ENCODE results near the gene PRSS57. TPM values are rescaled to one million over a fixed set of nuclear protein-coding genes. Genes with fewer than 3 reads are reported as not detected.

The PRSS57 gene
- total and polyA plus RNA-seq, 2 of the 13 experiments (the other 11 are each of a cell fraction or from before 2014, with no cell fraction given), result 0.12 TPM; not detected in 1

- TF ChIP-seq ZBTB40 (IDR thresholded peaks at IDR 0.05) (no peak), ZBTB40 (CRISPR knock-in tag; IDR thresholded peaks at IDR 0.05) (no peak), ZNF878 (CRISPR knock-in tag; IDR thresholded peaks at IDR 0.05) (no peak), ATF3 (CRISPR knock-in tag; IDR thresholded peaks at IDR 0.05) (no peak), SNAPC4 (CRISPR knock-in tag; IDR thresholded peaks at IDR 0.05) (no peak), ZNF430 (CRISPR knock-in tag; IDR thresholded peaks at IDR 0.05) (no peak), CENPX (CRISPR knock-in tag; IDR thresholded peaks at IDR 0.05) (no peak), TCF12 (IDR thresholded peaks at IDR 0.05) (no peak), TCF12 (CRISPR knock-in tag; IDR thresholded peaks at IDR 0.05) (no peak), ZFY (CRISPR knock-in tag; IDR thresholded peaks at IDR 0.05) (peak; percentile 58; the same call in 1 of the 2 replicates), ZC3H4 (CRISPR knock-in tag; IDR thresholded peaks at IDR 0.05; ENCODE audit: borderline replicate concordance) (no peak), ZFP91 (CRISPR knock-in tag; IDR thresholded peaks at IDR 0.05; ENCODE audit: borderline replicate concordance) (peak; percentile 39; the same call in 1 of the 2 replicates), MBD4 (IDR thresholded peaks at IDR 0.05; ENCODE audit: borderline replicate concordance, low read length) (no peak)
Measured at GRCh38 chr19:670609-671075, 24.6 kb downstream of the PRSS57 start (continued).

All from HepG2 (cell line).